Anterior cingulate cortex (tissue), 58 donors: ENCODE data around the gene BAZ1A.
A peak's percentile ranks its signal among the peaks of the same experiment; 100 is the strongest.
"Not testable (repeated sequence)": the region's sequence is repeated elsewhere in the genome, so short reads cannot be mapped to it uniquely, and the experiment has no call there.

Experiments
- DNase-seq, 58 donors: peaks; one replicate each; lab custom pipeline; 2025; lab: John Stamatoyannopoulos, UW

BAZ1A gene

DNA sequence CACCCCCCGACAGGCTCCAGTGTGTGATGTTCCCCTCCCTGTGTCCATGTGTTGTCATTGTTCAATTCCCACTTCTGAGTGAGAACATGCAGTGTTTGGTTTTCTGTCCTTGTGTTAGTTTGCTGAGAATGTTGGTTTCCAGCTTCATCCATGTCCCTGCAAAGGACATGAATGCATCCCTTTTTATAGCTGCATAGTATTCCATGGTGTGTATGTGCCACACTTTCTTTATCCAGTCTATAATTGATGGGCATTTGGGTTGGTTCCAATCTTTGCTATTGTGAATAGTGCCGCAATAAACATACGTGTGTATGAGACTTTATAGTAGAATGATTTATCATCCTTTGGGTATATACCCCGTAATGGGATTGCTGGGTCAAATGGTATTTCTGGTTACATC, 138.1 kb downstream of the BAZ1A start:
- not testable (repeated sequence) for DNase-seq

DNA sequence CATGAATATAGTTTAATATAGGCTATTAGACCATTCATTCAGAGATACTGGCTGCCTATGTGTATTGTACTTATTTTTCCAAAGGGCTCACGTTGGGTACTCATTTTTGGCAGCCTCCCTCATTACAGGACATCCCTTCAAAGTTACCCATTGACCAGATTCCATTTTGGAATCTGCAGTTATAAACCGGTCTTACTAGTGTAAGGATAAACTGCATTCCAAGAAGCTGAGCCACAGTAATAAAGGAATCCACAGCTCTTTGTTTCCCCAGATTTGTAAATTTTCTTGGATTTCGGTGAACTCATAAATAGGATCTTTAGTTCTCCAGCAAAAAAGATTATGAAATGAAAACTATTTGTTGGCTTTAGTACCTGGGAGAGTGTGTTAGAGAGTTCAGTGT, 141.9 kb downstream of the BAZ1A start:
- no peak for DNase-seq

- DNase-seq, result no peak
Measured at GRCh38 chr14:34732802-34733201, 142.4 kb downstream of the BAZ1A start.

DNA sequence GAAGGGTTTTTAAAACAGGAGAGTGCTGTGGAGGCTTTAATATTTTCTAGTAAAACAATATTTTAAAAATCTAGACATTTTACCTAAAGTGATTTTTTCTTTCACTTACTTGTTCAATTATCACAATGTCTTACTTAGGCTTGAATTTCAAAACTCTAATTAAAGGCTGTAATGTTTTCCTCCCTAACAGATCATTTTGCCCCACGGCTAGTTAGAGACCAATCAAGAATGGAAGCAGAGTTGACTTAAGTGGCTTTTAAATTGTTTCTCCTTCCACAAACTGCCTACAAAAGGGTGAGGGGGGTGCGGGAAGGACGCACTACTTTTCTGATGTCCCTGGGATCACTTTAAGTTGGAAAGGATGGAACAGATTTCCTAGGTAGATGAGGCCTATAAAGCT, 151.3 kb downstream of the BAZ1A start:
- DNase-seq, result no peak

DNA sequence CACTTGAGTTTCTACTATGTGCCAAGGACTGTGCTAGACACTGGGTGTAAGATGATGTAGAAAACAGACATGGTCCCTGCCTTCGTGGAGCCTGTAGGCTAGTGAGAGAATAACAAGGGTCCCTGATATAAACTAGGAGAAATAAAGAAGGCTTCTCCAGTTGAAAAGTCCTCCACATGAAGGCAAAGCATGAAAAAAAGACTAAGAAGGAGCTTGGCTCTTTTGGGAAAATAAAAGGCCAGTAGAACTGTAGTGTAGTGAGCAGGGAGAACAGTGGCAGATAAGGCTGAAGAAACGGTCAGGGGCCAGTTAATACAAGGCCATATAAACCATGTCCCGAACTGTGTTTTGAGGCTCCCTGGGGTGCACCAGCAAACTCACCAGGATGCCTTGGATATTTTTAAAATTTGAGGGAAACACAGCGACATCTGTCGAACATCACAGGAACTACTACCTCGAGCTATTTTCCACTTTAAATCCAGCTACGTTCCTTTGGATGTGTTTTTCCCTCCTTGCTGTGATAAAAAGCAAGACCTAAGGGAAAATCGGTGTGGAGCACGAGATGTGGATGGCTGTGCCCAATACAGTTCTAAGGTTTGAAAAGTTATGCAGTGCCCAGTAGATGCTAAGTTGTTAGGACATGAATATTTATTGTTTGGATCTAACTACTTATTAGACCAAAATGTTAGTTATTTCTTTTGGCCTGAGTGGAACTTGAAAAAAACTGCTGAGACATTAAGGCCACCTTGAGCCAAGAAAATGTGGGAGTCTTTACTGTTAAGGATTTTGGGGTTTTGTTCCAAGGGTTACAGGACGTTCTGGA, 152.2 kb downstream of the BAZ1A start:
- DNase-seq, result peak in 31 of 58 donors; percentile 1 to 61 (median 28)

DNA sequence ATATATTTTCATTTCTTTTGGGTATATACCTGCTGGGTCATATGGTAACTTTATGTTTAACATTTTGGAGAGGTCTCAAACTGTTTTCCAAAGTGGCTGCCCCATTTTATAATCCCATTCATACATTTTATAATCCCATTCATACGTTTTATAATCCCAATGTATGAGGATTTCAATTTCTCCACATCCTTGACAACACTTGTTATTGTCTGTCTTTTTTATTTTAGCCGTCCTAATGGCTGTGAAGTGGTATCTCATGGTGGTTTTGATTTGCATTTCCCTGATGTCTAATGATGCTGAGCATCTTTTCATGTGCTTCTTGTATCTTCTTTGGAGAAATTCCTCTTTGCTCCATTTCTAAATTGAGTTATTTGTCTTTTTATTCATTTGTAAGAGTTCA, 154.0 kb downstream of the BAZ1A start:
- no peak for DNase-seq

GRCh38 chr14:34718750-34719304, 156.3 kb downstream of the BAZ1A start:
- no peak for DNase-seq

GRCh38 chr14:34715127-34715863, 159.9 kb downstream of the BAZ1A start:
- no peak for DNase-seq

DNA sequence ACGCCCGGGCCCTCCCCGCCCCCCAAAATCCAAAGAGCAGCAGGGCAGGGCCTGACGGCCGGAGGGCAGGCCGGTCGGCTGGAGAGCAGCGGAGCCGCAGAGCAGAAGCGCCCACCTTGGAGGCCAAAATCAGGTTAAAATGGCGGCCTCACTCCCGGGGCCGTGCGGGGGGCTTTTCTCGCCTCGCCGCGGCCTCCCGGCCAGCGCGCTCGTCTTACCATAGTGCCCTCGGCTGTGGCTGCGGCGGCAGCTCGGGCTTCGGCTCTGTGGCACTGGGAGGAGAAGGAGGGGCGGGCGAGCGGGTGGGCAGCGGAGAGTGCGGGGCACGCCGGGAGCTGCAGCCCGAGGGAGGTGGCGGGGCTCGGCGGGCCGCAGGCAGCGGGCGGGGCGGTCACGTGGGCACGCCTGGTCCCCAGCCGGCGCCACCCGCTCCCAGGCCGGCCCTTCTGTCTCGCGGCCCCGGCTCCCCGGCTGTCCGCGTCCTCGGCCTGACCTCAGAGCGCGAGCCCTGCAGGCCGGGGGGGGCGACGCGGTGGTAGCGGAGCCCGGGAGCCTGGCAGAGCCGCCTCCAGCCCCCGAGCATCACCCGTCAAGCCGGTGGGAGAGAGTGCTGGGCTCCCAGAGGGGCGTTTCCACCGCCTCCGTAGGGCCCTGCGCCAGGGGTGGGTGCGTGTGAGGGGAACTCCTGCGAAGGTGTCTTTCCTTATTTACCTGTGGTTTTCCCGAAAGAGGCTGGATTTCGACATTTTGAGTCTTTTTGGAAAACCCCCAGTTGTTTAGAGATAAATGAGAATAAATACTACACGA, 160.6 kb downstream of the BAZ1A start, which contains the start of gene CFL2:
Gene CFL2, minus strand, starts transcription at position 274 of the 807 bp plus-strand sequence. Its CDS starts 53 bp downstream, at position 221.
- DNase-seq, result peak; percentile 29 to 94 (median 87)

DNA sequence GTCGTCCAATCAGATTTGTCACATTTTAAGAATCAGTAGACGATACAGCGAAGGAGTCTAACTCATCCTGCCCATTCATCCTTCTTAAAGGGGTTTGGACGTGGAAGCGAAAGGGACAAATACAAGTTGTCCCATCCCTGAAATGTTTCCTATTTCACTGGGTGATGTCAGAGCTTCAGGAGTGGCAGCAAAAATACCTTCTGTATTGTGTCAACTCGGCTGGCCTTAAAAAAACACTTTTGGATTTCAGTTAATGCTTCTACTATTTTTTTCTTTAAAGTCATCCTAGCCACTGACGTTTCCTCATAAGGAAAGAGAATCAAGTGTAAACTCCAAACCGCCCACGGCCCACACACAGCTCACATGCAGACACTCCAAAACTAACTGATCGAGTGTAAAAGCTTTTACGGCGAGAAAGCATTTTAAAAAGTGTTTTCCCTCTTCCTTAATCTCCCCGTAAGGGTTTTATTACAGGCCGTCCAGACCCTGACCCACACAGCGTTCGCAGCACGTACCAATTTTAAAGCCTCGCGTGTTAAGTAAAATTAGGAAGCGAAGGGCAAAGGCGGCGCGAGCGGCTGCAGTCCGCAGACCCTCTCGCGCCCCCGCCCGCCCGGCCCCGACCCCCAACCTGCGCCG, 161.4 kb downstream of the BAZ1A start:
- DNase-seq, result peak in 13 of 58 donors; percentile 11 to 58 (median 37)

GRCh38 chr14:34713122-34713680, 162.0 kb downstream of the BAZ1A start:
- no peak for DNase-seq

- DNase-seq, result no peak
Measured at GRCh38 chr14:34711796-34712712, 163.1 kb downstream of the BAZ1A start.

DNA sequence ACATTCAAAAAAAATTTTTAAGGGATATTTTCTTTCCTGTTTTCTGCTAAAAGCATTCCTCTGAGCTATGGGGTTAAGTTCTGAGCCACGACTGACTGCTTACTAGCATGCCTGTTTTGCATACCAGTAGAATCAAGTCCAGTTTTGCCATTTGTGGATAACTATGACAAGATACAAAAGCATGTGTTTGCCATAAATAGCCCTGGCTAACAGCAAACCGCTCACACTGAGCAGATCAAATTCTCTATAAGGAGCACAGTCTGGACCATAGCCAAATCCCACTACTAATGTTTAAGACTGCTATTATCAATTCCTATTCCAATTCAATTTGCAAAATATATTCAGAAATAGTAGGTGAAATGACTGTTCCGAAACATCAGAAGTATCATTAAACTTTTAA, 164.0 kb downstream of the BAZ1A start:
- peak in 10 of 58 donors; percentile 3 to 70 (median 16) for DNase-seq

DNA sequence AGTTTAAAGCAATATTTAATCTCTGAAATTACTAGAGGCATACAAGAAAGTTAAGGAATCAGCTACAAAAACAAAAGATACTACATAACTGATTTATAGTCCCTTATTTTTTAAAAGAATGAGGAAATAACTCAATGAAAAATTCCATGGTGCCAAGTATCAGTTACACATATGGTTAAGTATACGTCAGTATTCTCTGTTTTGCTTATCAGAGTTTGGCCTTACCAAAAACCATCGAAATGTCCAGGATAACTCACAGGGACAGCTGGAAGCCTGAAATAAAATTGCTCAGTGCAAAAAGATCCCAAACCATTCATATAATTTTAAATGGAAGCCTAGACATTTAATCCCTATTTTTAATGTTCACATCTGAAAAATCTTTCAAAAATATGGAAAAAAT, 164.4 kb downstream of the BAZ1A start:
- no peak for DNase-seq

GRCh38 chr14:34710006-34710405, 165.2 kb downstream of the BAZ1A start:
- DNase-seq, result peak in 1 of 58 donors; percentile 9

GRCh38 chr14:34707722-34708121, 167.4 kb downstream of the BAZ1A start:
- DNase-seq, result no peak
